GM19324 (cell line): ENCODE results near the gene PRKX.
"Not testable (repeated sequence)": the region's sequence is repeated elsewhere in the genome, so short reads cannot be mapped to it uniquely, and the experiment has no call there.

Experiments
- ATAC-seq: cut with Tn5 transposase; IDR thresholded peaks from one replicate; pipeline ENCODE4 v1.9.1; 2021; ENCODE audit warnings: mild to moderate bottlenecking, moderate library complexity; ENCODE audit not compliant: unreplicated experiment, low FRiP score

PRKX gene

GRCh38 chrX:3585719-3586118 lies 127.7 kb downstream of the PRKX start:
- no peak for ATAC-seq

GRCh38 chrX:3584415-3584996 lies 128.9 kb downstream of the PRKX start:
- ATAC-seq: no peak

GRCh38 chrX:3582451-3582850 lies 131.0 kb downstream of the PRKX start:
- no peak for ATAC-seq

- no peak for ATAC-seq
Measured at GRCh38 chrX:3581609-3582108, 131.8 kb downstream of the PRKX start.

GRCh38 chrX:3577551-3577950 lies 135.9 kb downstream of the PRKX start:
- no peak for ATAC-seq

- no peak for ATAC-seq
Measured at GRCh38 chrX:3576886-3577501, 136.5 kb downstream of the PRKX start.

- ATAC-seq: no peak
Measured at GRCh38 chrX:3567686-3568085, 145.8 kb downstream of the PRKX start.

- ATAC-seq: no peak
Measured at GRCh38 chrX:3563451-3563850, 150.0 kb downstream of the PRKX start.

GRCh38 chrX:3560010-3560409 lies 153.4 kb downstream of the PRKX start:
- ATAC-seq: not testable (repeated sequence)
